GM19397 (cell line): ENCODE results near the gene ZNF672.
"Not testable (repeated sequence)": the region's sequence is repeated elsewhere in the genome, so short reads cannot be mapped to it uniquely, and the experiment has no call there.

Source experiments
- ATAC-seq: cut with Tn5 transposase; IDR thresholded peaks from one replicate; pipeline ENCODE4 v1.9.1; 2021; ENCODE audit warnings: mild to moderate bottlenecking, moderate library complexity; ENCODE audit not compliant: unreplicated experiment

Gene ZNF672

DNA sequence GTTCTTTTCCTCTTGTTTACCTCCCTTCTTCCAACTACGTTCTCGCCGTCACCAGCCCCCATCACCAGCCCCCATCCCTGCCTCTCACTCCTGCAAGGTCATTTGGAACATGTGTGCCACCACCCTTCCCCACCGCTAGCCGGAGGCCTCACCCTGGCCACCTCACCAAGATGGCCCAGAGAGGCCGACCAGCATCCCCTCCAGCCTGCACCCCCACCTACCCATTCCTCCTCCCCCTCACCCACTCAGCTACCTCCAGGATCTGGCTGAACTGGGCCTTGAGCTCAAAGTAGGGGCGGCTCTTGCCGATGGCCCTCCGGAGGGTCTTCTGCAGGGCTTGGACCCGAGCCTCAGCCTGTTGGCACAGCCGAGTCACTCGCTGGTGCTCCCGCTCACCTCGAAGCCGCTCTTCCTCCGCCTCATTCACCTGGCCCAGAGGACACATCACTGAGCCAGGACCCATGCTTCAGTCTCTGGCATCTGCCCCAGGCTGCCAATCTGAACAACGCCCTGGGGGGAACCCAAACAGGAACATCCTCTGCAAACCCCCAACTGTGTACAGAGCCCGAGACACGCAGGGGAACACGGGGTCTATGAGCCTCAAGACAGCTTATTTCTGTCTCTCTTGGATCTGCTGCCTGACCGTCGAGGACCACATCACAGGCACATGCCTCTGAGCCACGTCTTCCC, 25.1 kb upstream of the ZNF672 start:
- ATAC-seq = no peak

DNA sequence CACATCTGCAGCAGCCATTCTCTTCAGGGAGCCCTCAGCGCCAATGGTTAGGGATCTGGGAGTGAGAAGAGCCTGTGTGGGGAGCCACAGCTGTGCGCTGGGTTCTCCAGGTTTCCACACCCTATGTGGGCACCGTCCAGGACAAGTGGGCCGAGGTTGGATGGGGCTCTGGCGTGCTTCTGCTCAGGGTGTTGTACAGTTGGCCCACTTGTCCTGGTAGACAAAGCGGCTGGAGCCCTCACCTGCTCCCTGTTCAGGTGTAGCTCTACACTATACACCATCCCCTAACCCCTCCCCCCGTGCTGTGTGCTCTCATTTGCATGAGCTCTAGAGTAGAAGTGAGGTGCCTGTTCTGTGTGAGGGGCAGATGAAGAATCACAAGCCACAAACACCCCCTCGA, 24.5 kb upstream of the ZNF672 start:
- ATAC-seq = no peak

- ATAC-seq = no peak
These were observed 23.7 kb upstream of the ZNF672 start for GRCh38 chr1:248814351-248814750.

DNA sequence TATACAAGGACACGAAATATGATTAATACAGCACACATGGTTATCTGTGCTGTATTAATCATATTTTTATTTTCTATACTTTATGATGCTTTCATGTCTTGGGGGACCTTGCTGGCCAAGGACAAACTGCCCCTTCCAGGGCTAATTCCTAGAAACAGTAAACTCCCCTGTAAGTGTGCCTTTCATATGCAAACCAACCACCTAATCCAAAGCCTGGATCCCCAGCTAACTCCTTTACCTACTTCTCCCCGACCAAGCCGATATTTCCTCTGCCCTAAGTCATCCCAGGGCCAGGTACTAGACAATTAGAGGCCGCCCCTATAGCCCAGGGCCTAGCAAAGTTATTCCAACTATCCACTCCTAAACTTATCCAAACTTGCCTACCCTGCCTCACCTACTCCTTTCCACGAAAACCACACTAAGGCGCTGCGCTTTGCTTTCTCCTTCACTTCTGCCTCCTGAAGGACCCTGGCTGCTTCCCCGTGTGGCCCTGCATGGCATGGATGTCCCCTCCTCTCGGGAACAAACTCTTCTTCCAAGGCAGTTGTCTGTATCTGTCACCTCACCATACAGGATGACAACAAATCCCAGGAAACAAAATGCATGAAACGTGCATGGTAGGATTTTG, 22.5 kb upstream of the ZNF672 start:
- ATAC-seq = no peak

GRCh38 chr1:248816042-248816851, 21.8 kb upstream of the ZNF672 start:
- ATAC-seq = no peak

GRCh38 chr1:248817065-248817464, 21.0 kb upstream of the ZNF672 start:
- no peak for ATAC-seq

GRCh38 chr1:248818505-248819374, 19.3 kb upstream of the ZNF672 start:
- ATAC-seq = no peak

GRCh38 chr1:248820041-248820585, 17.9 kb upstream of the ZNF672 start:
- no peak for ATAC-seq

- ATAC-seq = no peak
These were observed 16.9 kb upstream of the ZNF672 start for GRCh38 chr1:248821101-248821500.

DNA sequence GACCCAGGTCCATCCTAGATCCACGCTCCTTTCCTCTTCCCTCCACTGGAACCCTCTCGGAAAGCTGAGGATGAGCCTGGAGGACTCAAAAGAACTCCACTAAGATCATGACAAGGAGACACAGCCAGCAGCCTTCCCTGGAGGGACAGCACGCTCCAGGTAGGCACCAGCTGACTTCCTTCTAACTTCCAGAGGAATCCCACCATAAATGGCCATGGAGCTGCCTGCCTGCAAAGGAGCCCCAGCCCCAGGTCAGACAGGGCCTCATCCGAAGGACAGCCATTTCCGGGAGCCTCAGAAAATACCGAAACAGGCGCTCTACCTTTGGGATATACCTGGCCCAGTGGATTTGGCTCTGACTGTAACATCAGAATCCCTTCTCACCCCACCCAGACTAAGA, 16.4 kb upstream of the ZNF672 start:
- ATAC-seq = no peak

DNA sequence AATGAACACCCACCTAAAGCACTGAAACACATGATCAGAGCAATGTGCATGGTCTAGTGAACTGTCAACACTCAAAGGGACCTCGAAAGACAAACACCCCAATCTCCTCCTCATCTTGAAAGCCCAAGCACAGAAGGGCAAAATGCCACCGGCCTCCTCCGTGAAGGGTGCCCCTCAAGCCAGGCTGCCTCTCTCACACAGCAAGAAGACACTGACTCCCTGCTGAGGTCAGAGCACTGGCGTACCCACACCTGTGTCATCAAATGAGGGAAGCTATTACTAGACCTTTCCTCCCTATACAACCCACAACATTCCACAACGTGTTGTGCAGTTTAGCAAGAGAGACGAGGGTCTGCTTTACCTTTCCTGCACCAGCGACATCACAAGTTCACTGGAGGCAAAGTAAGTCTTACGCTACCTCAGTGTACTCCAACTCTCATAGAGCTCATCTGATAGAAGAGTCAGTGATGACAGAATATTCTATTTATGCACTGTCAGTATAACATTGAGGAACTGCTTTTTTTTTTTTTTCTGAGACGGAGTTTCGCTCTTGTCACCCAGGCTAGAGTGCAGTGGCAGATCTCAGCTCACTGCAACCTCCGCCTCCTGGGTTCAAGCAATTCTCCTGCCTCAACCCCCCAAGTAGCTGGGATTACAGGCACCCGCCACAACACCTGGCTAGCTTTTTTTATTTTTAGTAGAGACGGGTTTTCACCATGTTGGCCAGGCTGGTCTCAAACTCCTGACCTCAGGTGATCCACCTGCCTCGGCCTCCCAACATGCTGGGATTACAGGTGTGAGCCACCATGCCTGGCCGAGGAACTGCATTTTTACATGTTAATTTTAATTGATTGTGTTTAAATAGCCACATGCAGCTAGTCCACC, 15.6 kb upstream of the ZNF672 start:
- no peak for ATAC-seq

DNA sequence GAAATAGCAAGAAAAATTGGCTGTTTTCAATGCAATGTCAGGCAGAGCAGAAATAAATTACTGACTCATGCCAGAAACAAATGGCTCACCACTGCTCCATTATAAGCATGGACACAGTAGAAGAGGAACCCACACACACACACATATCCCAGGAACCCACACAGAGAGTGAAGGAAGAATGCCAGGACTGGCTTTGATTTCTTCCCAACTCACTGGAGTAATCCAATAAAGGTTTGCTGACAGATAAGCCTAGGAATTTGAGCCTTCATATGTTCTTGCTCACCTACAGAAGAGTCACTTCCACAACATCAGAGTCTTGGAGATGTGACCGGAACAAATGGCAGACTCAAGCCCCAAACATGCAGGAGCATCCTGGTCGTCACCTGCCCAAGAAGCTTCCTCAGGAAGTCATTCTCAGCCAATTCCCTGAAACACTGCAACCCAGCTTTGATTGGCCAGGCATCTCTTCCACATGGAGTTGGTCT, 14.5 kb upstream of the ZNF672 start:
- no peak for ATAC-seq

DNA sequence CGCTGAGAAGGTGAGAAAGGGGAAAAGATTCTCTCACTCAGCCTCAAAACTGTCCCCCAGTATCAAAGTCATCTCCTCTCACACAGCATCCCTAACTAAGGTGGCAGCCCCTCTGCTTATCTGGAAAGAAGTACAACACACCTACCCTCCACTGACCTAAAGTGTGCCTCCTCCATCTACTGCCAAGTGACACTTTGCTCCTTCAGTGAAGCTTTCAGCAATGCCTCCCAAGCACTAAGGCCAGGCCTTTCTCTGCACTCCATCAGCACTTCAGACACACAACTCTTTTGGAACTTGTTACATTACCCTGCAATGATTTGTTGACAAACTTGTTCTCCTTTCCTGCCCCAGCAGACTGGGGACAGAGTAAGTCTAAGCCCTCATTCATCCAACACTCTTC, 13.7 kb upstream of the ZNF672 start:
- no peak for ATAC-seq

DNA sequence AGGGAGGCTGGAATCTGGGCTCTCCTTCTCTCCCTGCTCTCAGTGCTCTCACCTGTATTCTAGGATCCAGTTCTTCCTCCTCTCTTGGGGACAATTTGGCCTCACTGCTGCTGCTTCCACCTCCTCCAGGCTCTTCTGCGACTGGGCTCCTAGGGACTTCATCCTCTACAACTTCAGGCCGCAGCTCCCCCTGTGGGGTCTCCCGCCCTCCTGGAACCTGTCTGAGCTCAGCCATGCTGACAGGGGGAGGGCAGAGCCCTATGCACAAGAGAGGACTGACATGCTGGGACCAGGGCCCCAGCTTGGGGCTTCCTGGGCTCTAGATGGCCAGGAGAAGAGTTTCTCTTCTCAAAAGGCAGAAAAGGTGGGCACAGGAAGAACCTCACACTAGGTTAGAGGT, 13.3 kb upstream of the ZNF672 start:
- ATAC-seq = no peak

DNA sequence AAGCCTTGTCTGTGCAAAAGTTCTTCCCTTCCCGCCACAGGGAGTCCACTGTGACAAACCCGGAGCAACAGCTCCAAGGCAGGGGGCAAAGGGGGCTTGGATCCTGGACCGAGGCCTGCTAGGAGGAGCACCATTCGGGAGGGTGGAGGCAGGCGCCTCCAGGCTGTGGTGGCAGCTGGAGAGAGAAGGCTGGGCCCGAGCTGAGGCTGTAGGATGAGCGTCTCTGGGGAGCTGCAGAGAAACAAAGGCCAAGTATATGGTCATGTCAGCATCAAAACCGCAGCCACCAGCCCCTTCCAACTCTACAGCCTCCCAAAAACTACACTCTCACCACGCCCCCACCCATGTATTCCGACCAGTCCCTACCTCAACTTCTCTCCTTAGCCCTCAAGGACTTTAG, 12.9 kb upstream of the ZNF672 start:
- ATAC-seq = no peak

DNA sequence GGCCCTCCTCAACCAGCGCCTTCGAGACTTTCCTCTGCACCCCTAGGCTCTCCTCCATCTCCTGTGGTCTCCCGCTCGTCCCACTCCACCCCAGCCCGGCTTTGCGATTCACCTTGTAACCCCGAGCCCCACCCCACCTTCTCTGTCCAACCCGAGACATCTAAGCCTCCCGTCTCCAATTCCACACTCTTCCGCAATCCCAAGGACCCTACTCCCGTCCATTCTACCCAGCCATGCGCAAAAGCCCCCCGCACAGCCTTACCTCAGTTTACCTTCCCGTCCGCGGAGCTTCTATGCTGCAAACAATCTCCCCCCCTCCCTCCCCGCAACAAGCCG, 12.5 kb upstream of the ZNF672 start:
- ATAC-seq = peak; percentile 1

DNA sequence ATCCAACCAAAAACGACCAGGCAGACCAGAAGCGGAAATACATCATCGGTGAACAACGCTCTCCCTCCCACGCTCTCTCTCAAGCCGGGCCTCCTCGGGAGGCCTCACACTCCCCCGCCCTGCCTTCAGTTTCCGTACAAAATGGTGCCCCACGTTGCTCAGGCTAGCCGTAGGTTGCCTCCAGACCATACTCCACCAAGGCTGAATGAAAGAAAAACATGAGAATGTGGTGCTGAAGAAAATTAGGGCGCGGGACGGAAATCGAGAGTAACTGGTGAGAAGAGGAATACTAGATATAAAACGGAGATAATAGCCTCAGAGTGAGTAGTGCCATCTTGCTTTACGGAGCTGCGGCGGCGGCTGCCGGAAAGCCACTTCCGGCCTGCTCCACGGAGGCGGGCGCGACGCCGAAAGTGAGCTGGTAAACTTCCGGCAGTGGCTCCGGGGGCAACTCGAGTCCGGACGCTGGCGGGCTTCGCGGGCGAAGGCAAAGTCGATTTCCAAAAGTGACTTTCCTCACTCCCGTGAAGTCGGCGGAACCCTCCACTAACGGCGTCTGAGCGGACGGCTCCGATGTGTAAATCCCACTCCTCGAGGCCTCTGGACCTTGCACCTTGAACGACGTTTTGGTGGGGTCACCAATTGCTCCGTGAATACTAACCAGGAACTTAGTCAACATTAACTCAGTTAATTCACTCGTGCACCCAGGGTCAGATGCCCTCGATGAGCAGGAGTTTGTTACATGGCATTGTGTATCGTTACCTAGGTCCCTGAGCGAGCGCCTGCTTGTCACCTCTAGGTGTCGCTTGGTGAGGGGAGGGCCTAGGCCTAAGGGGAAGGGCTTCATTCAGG, 11.9 kb upstream of the ZNF672 start, which contains the start of gene SH3BP5L:
Gene SH3BP5L, minus strand, starts transcription at position 7 of the 852 bp plus-strand sequence. CDS start 980 bp downstream, outside the sequence.
- peak; percentile 93 for ATAC-seq

GRCh38 chr1:248828845-248829244, 9.2 kb upstream of the ZNF672 start:
- ATAC-seq = no peak

DNA sequence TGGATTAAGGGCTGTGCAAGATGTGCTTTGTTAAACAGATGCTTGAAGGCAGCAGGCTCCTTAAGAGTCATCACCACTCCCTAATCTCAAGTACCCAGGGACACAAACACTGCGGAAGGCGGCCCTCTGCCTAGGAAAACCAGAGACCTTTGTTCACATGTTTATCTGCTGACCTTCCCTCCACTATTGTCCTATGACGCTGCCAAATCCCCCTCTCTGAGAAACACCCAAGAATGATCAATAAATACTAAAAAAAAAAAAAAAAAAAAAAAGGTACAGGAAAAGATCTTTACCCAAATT, 7.4 kb upstream of the ZNF672 start:
- ATAC-seq = not testable (repeated sequence)
